Astrocyte of the cerebellum (primary cell): ENCODE results near the gene SPTBN5.

Source experiments
- DNase-seq: peaks from one replicate; pipeline ENCODE4 v3.0.0-alpha.2; 2011; ENCODE audit warnings: low read depth
- H3K4me3 ChIP-seq: 2 replicates; pipeline ENCODE4 v1.5.1; 2011; ENCODE audit warnings: mild to moderate bottlenecking, low read depth, low read length, moderate library complexity
- CTCF ChIP-seq: IDR thresholded peaks from 2 replicates; pipeline ENCODE4 v1.5.1; 2012; ENCODE audit warnings: low read length, low read depth, moderate library complexity, mild to moderate bottlenecking; ENCODE audit errors: missing control alignments
- in situ Hi-C: cut with HindIII; loops from 2 replicates; pipeline ENCODE4 v1.10.0; 2017; ENCODE audit warnings: low sequenced_read_pairs

SPTBN5 gene

GRCh38 chr15:41878355-41878699, 15.5 kb downstream of the SPTBN5 start:
- DNase-seq, result no peak
- no peak for TF ChIP-seq CTCF
- in situ Hi-C loops, result loop anchor here (25.0 kb wide), 1 partner anchor 91 kb away; no protein-coding TSS in a partner anchor
- H3K4me3 ChIP-seq, result no peak overlapping the region

GRCh38 chr15:41877631-41878354, 16.1 kb downstream of the SPTBN5 start:
- no peak for DNase-seq
- in situ Hi-C loops, result loop anchor here (25.0 kb wide), 1 partner anchor 90 kb away; no protein-coding TSS in a partner anchor
- TF ChIP-seq CTCF, result no peak
- no peak overlapping the region for H3K4me3 ChIP-seq

GRCh38 chr15:41876689-41877088, 17.2 kb downstream of the SPTBN5 start:
- TF ChIP-seq CTCF, result no peak
- in situ Hi-C loops, result loop anchor here (25.0 kb wide), 1 partner anchor 89 kb away; no protein-coding TSS in a partner anchor

GRCh38 chr15:41876007-41876406, 17.8 kb downstream of the SPTBN5 start:
- TF ChIP-seq CTCF, result no peak
- DNase-seq, result no peak
- in situ Hi-C loops, result loop anchor here (25.0 kb wide), 1 partner anchor 89 kb away; no protein-coding TSS in a partner anchor
- no peak overlapping the region for H3K4me3 ChIP-seq

More at GRCh38 chr15:41876689-41877088, 17.2 kb downstream of the SPTBN5 start:
- no peak overlapping the region for H3K4me3 ChIP-seq
- DNase-seq, result no peak

GRCh38 chr15:41874736-41875135, 19.1 kb downstream of the SPTBN5 start:
- no peak overlapping the region for H3K4me3 ChIP-seq
- no peak for TF ChIP-seq CTCF
- in situ Hi-C loops, result loop anchor here (25.0 kb wide), 1 partner anchor 87 kb away; no protein-coding TSS in a partner anchor
- DNase-seq, result no peak

- no peak for TF ChIP-seq CTCF
- no peak for DNase-seq
- H3K4me3 ChIP-seq, result no peak overlapping the region
- in situ Hi-C loops, result no loop called here
These were observed 20.1 kb downstream of the SPTBN5 start for GRCh38 chr15:41873711-41874110.
